B cell (primary cell): ENCODE data around the gene CAPN15.

Experiments used
- CTCF ChIP-seq: fragments of 200-600 bp; IDR thresholded peaks from one replicate; pipeline ENCODE4 v1.8.0; 2022; ENCODE audit warnings: antibody characterized with exemption, mild to moderate bottlenecking
- EZH2 ChIP-seq: IDR thresholded peaks from 2 replicates; pipeline ENCODE4 v1.6.1; 2012; ENCODE audit warnings: borderline replicate concordance, low read depth, mild to moderate bottlenecking, moderate library complexity, low read length; ENCODE audit not compliant: insufficient read depth, poor library complexity, severe bottlenecking

- TF ChIP-seq CTCF: no peak
- no peak for TF ChIP-seq EZH2
These were observed 7.4 kb downstream of the CAPN15 start for GRCh38 chr16:534856-535445.
